Cardiac atrium fibroblast (primary cell): ENCODE data around the gene ARL6IP1. TPM values are rescaled to one million over a fixed set of nuclear protein-coding genes. Genes with fewer than 3 reads are reported as not detected.

ENCODE experiments used
- total RNA-seq: library from RNA; depleted of rRNA; stranded (reverse); fragments of >200 nt; gene quantifications from 2 replicates; pipeline ENCODE4 v1.2.3, GENCODE V29; 2015

ARL6IP1 gene
- total RNA-seq = 129 and 169 TPM in 2 replicates

DNA sequence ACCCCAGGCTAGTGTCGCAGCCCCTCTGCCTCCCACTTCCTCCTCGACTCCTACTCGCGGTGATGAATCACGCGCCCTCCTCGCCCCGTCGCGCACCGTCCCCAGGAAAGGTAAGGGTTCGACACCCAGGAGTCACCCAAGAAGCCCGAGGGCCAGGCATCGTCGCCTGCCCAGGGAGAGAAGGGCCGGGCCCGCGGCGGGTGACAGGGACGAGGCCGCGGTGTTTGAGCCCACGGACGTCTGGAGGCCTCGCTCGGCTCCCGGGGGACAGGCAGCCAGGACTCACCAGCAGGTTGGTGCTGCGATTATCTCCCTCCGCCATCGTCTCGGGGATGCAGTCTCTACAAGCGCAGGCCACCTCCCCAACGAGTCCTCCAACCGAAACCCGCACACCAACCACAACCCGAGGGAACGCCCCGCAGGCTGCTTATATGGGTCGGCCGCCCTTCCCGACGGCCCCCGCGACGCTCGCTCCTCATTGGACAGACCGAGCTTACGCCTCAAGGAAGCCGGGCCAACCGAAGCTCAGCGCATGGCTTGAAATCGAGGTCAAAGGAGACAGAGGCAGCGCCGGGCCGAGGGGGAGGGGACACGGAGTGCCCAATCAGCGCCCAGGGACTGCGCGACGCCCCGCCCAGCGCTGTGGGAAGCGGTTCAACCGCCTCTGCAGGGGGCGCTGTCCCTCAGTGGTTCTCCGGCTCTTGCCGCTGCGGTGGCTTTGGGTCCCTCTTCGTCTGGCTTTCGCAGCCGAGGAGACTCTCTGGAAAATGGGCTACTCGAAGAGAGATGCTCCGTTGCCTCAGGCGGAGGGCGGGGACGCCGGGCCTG, at the start of gene ARL6IP1:
TSS of gene ARL6IP1 (minus strand) at position 405 of the 828 bp plus-strand sequence. CDS start at position 322, 83 bp downstream.

DNA sequence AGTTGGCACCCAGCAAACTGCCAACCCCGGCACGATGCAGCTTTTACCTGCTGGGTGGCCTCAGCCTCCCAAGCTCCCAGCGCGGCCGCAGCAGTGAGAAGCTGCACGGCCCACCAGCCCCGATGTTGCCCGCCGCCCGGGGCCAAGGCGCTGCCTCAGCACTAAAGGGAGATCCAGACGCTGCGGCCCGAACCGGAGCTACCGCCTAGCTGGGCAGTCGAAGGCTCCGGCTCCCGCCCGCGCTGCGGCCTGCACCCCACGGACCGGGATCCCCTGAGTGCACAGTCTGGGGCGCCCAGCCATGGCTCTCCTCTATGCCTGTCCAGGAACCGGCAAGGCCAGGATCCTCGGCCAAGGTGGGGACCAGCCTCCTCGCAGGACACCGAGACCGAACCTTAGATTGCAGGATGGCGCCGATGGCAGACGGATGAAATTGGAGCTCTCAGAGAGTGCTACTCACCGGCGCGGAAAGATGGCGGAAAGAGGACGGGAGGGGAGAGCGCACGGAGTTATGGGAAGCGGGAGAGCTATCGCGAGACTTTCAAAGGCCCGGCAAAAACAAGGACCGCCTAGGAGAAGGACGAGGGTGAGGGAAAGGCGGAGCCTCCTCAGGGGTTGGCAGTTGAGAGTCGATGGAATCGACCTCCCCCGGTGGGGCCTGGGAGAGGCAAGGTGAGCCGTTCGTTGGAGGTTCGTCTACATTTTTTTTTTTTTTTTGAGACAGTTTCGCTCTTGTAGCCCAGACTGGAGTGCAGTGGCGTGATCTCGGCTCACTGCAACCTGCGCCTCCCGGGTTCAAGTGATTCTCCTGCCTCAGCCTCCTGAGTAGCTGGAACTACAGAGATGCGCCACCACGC, 11.3 kb downstream of the ARL6IP1 start, which contains the start of gene RPS15A:
TSS of gene RPS15A (minus strand) at position 485 of the 857 bp plus-strand sequence. CDS start 1,221 bp downstream, outside the sequence.

Other genes with a start within 250 kb of the ARL6IP1 start
- gene NOMO2, start 239.5 kb downstream of the ARL6IP1 start, total RNA-seq = 95.0 and 131 TPM in 2 replicates
- gene RPS15A, start 11.2 kb downstream of the ARL6IP1 start, total RNA-seq = 2,584 and 3,301 TPM in 2 replicates
- 16.6 and 38.6 TPM in 2 replicates for gene SMG1, start 124.9 kb upstream of the ARL6IP1 start, total RNA-seq
- 1.1 TPM in 1 of 2 replicates, not detected in the other for gene TMC7, start 182.4 kb upstream of the ARL6IP1 start, total RNA-seq